Osteoblast (primary cell): Measurements from ENCODE around the gene TMPRSS13. TPM values are rescaled to one million over a fixed set of nuclear protein-coding genes. Genes with fewer than 3 reads are reported as not detected.

Source experiments
- DNase-seq: peaks from one replicate; pipeline ENCODE4 v3.0.0; 2011; ENCODE audit warnings: low spot score, mixed read lengths; ENCODE audit not compliant: insufficient read length; ENCODE audit errors: missing footprints
- H2AFZ ChIP-seq: 2 replicates; pipeline ENCODE4 v1.6.0; 2011; ENCODE audit warnings: mild to moderate bottlenecking, low read length
- H3K27ac ChIP-seq: 2 replicates; pipeline ENCODE4 v1.5.1; 2011; ENCODE audit warnings: mild to moderate bottlenecking, low read depth, low read length, moderate library complexity
- H3K27me3 ChIP-seq: 2 replicates; pipeline ENCODE4 v1.6.0; 2012; ENCODE audit warnings: mild to moderate bottlenecking, control low read depth, inconsistent platforms, low read length, moderate library complexity; ENCODE audit not compliant: insufficient read depth
- H3K36me3 ChIP-seq: 2 replicates; pipeline ENCODE4 v1.5.1; 2011; ENCODE audit warnings: mild to moderate bottlenecking, low read length, control low read depth, moderate library complexity; ENCODE audit not compliant: insufficient read depth
- H3K4me1 ChIP-seq: 2 replicates; pipeline ENCODE4 v1.5.1; 2011; ENCODE audit warnings: mild to moderate bottlenecking, low read length, control low read depth, moderate library complexity; ENCODE audit not compliant: insufficient read depth
- H3K4me2 ChIP-seq: 2 replicates; pipeline ENCODE4 v1.6.0; 2011; ENCODE audit warnings: mild to moderate bottlenecking, low read length; ENCODE audit not compliant: insufficient read depth
- H3K4me3 ChIP-seq: fragments of 200-600 bp; sonication (generic); 3 replicates; pipeline ENCODE4 v1.5.1; 2012; ENCODE audit warnings: mild to moderate bottlenecking, low read length, inconsistent platforms; ENCODE audit not compliant: insufficient read depth
- H3K79me2 ChIP-seq: 2 replicates; pipeline ENCODE4 v1.6.0; 2012; ENCODE audit warnings: mild to moderate bottlenecking, low read length, control low read depth, inconsistent platforms; ENCODE audit not compliant: insufficient read depth
- H3K9me3 ChIP-seq: 2 replicates; pipeline ENCODE4 v1.5.1; 2011; ENCODE audit warnings: low read depth, low read length, control low read depth
- H4K20me1 ChIP-seq: 2 replicates; pipeline ENCODE4 v1.6.0; 2012; ENCODE audit warnings: mild to moderate bottlenecking, low read length, control low read depth; ENCODE audit not compliant: insufficient read depth
- total RNA-seq: library from RNA; depleted of rRNA; stranded (reverse); fragments of >200 nt; gene quantifications from 2 replicates; pipeline ENCODE4 v1.2.3, GENCODE V29; 2012
- TF ChIP-seq, protein P1 (sequence below): IDR thresholded peaks from 2 replicates; pipeline ENCODE4 v1.5.1; 2011; ENCODE audit warnings: mild to moderate bottlenecking, low read depth, low read length, moderate library complexity; ENCODE audit errors: extremely low read depth

Gene TMPRSS13
- total RNA-seq, 1 donor: not detected

GRCh38 chr11:117860139-117860538 lies 69.1 kb downstream of the TMPRSS13 start:
- no peak for DNase-seq
- Histone ChIP-seq H3K79me2 (no peaks in the 10 kb centered on the region), H3K4me2 (no peak overlapping the region), H3K27me3 (no peaks in the 10 kb centered on the region), H3K4me3 (no peak overlapping the region), H4K20me1 (no peaks in the 10 kb centered on the region), H2AFZ (no peak overlapping the region), H3K36me3 (no peaks in the 10 kb centered on the region), H3K27ac (no peak overlapping the region), H3K9me3 (no peaks in the 10 kb centered on the region), H3K4me1 (no peaks in the 10 kb centered on the region)
- TF ChIP-seq, protein P1, sequence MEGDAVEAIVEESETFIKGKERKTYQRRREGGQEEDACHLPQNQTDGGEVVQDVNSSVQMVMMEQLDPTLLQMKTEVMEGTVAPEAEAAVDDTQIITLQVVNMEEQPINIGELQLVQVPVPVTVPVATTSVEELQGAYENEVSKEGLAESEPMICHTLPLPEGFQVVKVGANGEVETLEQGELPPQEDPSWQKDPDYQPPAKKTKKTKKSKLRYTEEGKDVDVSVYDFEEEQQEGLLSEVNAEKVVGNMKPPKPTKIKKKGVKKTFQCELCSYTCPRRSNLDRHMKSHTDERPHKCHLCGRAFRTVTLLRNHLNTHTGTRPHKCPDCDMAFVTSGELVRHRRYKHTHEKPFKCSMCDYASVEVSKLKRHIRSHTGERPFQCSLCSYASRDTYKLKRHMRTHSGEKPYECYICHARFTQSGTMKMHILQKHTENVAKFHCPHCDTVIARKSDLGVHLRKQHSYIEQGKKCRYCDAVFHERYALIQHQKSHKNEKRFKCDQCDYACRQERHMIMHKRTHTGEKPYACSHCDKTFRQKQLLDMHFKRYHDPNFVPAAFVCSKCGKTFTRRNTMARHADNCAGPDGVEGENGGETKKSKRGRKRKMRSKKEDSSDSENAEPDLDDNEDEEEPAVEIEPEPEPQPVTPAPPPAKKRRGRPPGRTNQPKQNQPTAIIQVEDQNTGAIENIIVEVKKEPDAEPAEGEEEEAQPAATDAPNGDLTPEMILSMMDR: no peak

DNA sequence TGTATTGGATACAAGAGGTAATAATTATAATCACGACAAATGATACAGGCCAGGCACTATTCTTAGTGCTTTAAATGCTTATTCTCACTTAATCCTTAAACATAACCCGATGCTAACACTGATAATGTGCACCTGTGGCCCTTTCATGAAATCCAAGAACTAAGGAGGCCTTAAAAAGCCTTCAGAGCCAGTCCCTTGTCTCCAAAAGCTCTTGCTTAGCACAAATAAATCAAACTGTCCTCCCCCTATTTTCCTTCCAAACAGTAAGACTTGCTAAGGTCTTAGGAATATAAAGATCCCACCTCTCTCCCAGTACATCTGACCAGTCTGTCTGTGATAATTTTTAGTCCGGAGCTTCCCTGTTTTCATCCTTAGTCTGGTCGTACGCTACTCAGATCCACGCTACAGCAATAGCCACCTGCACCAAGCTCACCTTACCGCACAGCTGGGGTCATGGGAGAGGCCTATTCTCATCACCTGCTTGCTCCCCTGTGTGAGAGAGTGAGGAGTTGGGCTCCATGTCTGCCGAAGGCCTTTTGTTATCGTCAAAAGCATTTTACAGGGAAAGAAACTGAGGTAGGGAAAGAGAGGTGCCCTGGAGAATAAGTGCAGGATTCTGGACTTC lies 69.6 kb downstream of the TMPRSS13 start:
- Histone ChIP-seq H3K27me3 (no peaks in the 10 kb centered on the region), H3K79me2 (no peaks in the 10 kb centered on the region), H3K4me3 (no peak overlapping the region), H2AFZ (no peak overlapping the region), H3K27ac (no peak overlapping the region), H4K20me1 (no peaks in the 10 kb centered on the region), H3K9me3 (no peaks in the 10 kb centered on the region), H3K4me2 (no peak overlapping the region), H3K36me3 (no peaks in the 10 kb centered on the region), H3K4me1 (no peaks in the 10 kb centered on the region)
- TF ChIP-seq, protein P1: no peak
- no peak for DNase-seq

DNA sequence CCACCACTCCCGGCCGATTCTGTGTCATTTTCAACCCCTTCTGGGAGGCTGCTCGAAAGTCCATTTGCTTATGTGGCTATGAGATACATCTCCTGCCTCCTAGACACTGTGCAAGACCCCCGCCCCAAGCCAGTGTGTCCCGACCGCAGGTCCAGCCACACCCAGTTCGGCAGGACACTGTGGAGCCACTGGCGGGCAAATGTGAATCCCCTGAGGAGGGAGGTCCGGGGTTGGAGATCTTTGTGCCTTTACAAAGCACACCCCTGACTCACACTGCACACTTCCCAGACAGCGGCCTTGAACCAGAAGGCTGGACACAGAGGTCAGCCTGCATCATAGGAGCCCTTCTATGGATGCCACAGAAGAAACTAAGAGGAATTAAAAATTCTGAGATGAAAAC lies 70.1 kb downstream of the TMPRSS13 start:
- Histone ChIP-seq H4K20me1 (no peaks in the 10 kb centered on the region), H2AFZ (no peak overlapping the region), H3K79me2 (no peaks in the 10 kb centered on the region), H3K27ac (no peak overlapping the region), H3K4me2 (no peak overlapping the region), H3K9me3 (no peaks in the 10 kb centered on the region), H3K36me3 (no peaks in the 10 kb centered on the region), H3K27me3 (no peaks in the 10 kb centered on the region), H3K4me3 (no peak overlapping the region), H3K4me1 (no peaks in the 10 kb centered on the region)
- DNase-seq: no peak
- TF ChIP-seq, protein P1: no peak

DNA sequence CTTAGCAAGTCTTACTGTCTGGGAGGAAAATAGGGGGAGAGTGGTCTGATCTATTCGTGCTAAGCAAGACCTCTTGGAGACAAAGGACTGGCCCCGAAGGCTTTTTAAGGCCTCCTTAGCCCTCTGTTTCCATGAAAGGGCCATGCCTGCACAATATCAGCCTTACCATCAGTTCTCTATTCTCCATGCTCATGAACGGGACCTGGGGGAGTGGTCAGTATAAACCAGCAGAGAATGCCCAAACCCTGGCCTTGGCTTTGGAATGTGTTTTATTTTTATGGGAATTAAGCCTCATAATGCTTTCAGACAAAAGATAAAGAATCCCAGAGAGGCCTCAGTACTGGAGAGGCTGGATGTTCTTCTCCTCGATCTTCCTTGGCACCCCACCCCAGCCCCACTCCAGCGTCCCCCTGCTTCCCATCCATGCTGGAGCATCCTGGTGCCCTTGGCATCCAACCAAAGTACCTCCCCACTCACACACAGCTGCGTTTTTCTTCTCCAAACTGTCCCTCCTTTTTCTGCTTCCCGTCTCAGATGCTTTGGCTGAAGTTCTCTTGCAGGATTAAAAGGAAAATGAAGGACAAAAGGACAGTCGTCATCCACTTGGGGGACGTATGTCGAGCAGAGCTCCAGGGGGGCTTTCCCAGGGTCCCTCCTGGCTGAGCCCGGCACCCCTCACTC lies 71.3 kb downstream of the TMPRSS13 start:
- Histone ChIP-seq H3K36me3 (no peaks in the 10 kb centered on the region), H2AFZ (no peak overlapping the region), H4K20me1 (no peaks in the 10 kb centered on the region), H3K4me1 (no peaks in the 10 kb centered on the region), H3K27me3 (no peaks in the 10 kb centered on the region), H3K9me3 (no peaks in the 10 kb centered on the region), H3K27ac (no peak overlapping the region), H3K4me2 (no peak overlapping the region), H3K79me2 (no peaks in the 10 kb centered on the region), H3K4me3 (no peak overlapping the region)
- peak; percentile 54 for DNase-seq
- TF ChIP-seq, protein P1: no peak
